Activated CD8-positive, alpha-beta memory T cell treated with anti-CD3 and anti-CD28 coated beads, Interleukin-2, amount 50 U/mL, for 24 hours (primary cell): ENCODE data around the gene TRANK1.

Source experiments
- DNase-seq: peaks from one replicate; pipeline ENCODE4 v3.0.0-alpha.2; 2020; ENCODE audit errors: extremely low read depth

The TRANK1 gene

DNA sequence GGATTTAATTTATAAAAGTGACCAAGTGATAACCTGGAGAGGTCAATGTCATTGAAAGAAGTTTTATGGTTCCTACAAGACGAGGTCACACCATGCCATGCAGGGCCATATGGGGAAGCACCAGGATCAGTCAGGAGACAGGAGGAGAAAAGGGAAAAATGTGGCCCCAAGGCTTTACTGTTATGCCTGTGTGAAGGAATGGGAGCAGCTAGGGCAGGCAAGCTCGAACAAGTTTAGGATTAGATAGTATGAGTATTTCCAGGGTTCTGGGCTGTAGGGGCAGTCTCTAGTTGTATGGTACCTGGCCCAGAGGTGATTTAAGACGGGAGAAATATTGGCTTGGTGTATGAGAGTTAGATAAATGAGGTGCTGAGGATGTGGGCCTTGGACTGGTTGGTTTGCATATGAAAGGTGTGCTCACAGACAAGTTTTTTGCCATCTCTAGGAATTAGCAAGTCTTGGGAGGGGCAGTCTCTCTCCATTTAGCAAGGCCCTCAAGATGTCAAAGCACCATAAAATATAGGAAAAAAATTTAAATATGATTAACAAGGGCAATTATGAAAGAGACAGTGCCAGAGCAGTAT is 144.2 kb downstream of the TRANK1 start:
- no peak for DNase-seq

DNA sequence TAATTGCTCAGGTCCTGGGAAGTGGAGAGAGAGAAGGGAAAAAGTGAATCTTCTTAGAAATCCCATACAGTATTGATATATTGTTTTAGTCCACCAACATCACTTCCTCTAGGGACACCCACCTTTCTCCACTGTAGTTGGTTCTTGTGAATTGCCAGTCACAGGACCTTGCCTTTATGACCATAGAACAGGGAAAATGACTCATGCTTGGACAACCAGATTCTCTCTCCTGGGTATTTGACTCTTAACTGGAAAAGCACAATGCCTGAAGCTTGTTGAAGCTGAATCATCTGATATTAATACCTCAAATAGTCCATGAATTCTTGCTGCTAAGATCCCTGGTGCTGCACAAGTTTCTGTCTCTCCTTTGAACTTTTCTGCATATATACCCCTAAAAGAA is 148.0 kb downstream of the TRANK1 start:
- no peak for DNase-seq

DNA sequence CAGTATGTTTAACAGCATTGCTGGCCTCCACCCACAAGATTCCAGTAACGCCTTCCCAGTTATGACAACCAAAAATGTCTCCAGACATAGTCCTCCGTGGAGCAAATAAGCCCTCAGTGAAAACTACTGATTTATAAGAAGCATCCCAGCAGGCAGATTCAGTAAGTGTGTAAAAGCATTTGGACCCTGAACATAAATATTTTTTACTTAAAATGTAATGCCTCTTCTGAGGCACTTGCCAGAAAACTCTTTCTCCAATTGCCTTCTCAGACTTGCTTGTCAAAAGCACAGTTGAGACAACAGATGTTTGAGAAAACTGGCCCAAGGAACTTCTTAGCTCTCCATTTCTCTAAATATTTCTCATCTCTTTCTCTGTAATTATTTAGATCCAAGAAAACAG is 148.7 kb downstream of the TRANK1 start:
- DNase-seq: no peak

DNA sequence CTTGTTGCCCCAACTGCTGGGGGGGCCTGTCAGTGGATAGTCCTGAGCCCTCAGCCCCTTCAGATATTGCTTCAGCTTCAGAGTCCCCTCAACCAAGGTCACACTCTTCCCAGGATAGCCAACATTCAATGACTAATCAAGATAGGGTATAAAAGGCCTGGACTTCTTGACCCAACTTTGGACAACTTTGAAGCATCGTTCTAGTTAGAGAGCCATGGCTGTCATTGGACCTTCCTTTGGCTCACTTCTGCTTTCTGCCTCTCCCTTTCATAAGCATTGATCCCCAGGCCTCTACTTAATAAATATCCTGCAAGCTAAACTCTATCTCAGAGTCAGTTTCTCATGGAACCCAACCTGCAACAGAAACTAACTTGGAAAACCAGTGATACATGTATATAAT is 149.2 kb downstream of the TRANK1 start:
- no peak for DNase-seq

DNA sequence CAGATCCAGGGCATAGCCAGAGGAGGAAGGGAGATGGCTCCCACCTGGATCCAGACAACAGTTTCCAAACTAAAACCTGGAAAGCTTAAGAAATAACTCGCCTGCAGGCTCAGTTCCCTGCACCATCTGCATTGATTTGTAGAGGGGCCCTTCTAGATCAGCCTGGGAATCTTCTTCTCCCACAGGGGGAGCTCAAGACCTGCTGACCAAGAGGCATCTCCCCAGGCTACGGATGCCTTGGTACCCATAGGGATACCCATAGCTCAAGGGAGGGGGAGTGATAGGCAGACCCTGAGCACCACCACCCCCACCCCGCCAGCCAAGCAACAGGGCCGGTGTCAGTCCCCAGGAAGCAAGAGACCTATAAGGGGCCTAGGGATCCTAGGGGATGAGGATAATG is 152.5 kb downstream of the TRANK1 start:
- DNase-seq: no peak

GRCh38 chr3:36790765-36791164 is 154.1 kb downstream of the TRANK1 start:
- no peak for DNase-seq

- no peak for DNase-seq
These were observed 157.6 kb downstream of the TRANK1 start for GRCh38 chr3:36786921-36787890.

DNA sequence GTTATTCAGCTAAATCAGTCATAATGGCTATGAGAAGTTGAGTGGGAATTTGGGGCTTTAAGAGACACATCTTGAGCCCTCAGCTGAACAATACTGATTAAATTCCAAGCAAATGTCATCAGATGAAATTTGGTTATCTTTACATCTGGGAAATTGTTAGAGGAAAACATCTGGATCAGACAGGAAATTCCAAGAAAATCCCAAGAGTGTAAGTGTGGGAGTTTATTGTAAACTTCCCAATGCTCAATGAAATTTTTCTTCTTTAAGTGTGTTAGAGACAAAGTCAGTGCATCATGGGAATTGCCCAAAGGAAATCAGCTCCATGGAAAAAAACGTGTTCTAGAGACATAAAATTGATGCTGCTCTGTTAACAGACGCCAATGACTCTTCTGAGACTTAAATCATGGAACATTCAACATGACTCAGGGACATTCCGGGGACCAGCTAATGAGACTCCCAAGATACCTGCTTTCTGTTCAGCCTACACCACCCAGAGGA is 160.7 kb downstream of the TRANK1 start:
- DNase-seq: no peak

GRCh38 chr3:36777424-36778218 is 167.2 kb downstream of the TRANK1 start:
- no peak for DNase-seq
